Gastrocnemius medialis (tissue), 4 donors: ENCODE data around the gene NPY2R. TPM values are rescaled to one million over a fixed set of nuclear protein-coding genes. Genes with fewer than 3 reads are reported as not detected.
A peak's percentile ranks its signal among the peaks of the same experiment; 100 is the strongest.

Experiments used
- ATAC-seq, 2 donors: fragments of 150-250 bp; one replicate each; pipeline ENCODE4 v1.9.1; 2016
- DNase-seq, 2 donors: peaks; one replicate each; pipeline ENCODE4 v3.0.0-alpha.2; 2019
- H3K27ac ChIP-seq, 4 donors: fragments of 200-600 bp; sonication (generic); 1 replicate in 1 of 4; 2 replicates in 3 of 4; pipeline ENCODE4 v1.5.1; 2016 to 2018; ENCODE audit warnings: mild to moderate bottlenecking in 2 of 4, moderate library complexity in 1 of 4
- H3K27me3 ChIP-seq, 3 donors: fragments of 200-600 bp; sonication (generic) in 2 of 3; 1 replicate in 1 of 3; 2 replicates in 2 of 3; pipeline versions ENCODE4 v1.5.1 to v1.6.0; 2016 to 2019; ENCODE audit warnings: mild to moderate bottlenecking in 1 of 3, moderate library complexity in 1 of 3
- H3K36me3 ChIP-seq, 2 donors: fragments of 200-600 bp; sonication (generic) in 1 of 2; one replicate each; pipeline ENCODE4 v1.5.1; 2017 to 2018
- H3K4me1 ChIP-seq, 2 donors: fragments of 200-600 bp; sonication (generic) in 1 of 2; one replicate each; pipeline ENCODE4 v1.5.1; 2016 to 2017; ENCODE audit warnings: mild to moderate bottlenecking in 2 of 2
- H3K4me3 ChIP-seq, 4 donors: fragments of 200-600 bp; sonication (generic) in 3 of 4; 1 replicate in 1 of 4; 2 replicates in 3 of 4; pipeline ENCODE4 v1.5.1; 2016 to 2019; ENCODE audit warnings: mild to moderate bottlenecking in 2 of 4
- H3K9me3 ChIP-seq, 3 donors: fragments of 200-600 bp; sonication (generic) in 2 of 3; 1 replicate in 1 of 3; 2 replicates in 2 of 3; pipeline ENCODE4 v1.5.1; 2016 to 2019
- POLR2A ChIP-seq, 2 donors: fragments of 450-650 bp; IDR thresholded peaks; one replicate each; pipeline ENCODE4 v1.6.1; 2017; ENCODE audit warnings: antibody characterized with exemption in 2 of 2, mild to moderate bottlenecking in 2 of 2, moderate library complexity in 2 of 2
- in situ Hi-C, 4 donors: fragments of 200-750 bp; cut with MboI; loops; one replicate each; pipeline versions ENCODE4 v1.15.0 to v1.8.0; 2017; ENCODE audit warnings: low sequenced_read_pairs in 4 of 4
- intact Hi-C: fragments of 100-400 bp; cut with DNase I; formaldehyde crosslinking; loops from one replicate; pipeline ENCODE4 v1.15.1; 2023; ENCODE audit warnings: low total_unique reads
- total RNA-seq, 4 donors: library from RNA; depleted of rRNA; stranded (reverse); fragments of >200 nt; gene quantifications; one replicate each; pipeline versions ENCODE4 v1.1.0 to v1.2.3, GENCODE V29; 2016
- TF ChIP-seq, protein P1 (sequence below), 5 experiments: fragments of 450-650 bp in 3 of 5; fragments of 200-600 bp in 2 of 5; sonication (generic) in 2 of 5; IDR thresholded peaks in 4 of 5; conservative IDR thresholded peaks in 1 of 5; 1 replicate in 4 of 5; 2 replicates in 1 of 5; pipeline ENCODE4 v1.5.1; 2016 to 2019; ENCODE audit warnings: antibody characterized with exemption in 5 of 5, mild to moderate bottlenecking in 3 of 5, moderate library complexity in 3 of 5

Gene NPY2R, protein sequence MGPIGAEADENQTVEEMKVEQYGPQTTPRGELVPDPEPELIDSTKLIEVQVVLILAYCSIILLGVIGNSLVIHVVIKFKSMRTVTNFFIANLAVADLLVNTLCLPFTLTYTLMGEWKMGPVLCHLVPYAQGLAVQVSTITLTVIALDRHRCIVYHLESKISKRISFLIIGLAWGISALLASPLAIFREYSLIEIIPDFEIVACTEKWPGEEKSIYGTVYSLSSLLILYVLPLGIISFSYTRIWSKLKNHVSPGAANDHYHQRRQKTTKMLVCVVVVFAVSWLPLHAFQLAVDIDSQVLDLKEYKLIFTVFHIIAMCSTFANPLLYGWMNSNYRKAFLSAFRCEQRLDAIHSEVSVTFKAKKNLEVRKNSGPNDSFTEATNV
- not detected for total RNA-seq

DNA sequence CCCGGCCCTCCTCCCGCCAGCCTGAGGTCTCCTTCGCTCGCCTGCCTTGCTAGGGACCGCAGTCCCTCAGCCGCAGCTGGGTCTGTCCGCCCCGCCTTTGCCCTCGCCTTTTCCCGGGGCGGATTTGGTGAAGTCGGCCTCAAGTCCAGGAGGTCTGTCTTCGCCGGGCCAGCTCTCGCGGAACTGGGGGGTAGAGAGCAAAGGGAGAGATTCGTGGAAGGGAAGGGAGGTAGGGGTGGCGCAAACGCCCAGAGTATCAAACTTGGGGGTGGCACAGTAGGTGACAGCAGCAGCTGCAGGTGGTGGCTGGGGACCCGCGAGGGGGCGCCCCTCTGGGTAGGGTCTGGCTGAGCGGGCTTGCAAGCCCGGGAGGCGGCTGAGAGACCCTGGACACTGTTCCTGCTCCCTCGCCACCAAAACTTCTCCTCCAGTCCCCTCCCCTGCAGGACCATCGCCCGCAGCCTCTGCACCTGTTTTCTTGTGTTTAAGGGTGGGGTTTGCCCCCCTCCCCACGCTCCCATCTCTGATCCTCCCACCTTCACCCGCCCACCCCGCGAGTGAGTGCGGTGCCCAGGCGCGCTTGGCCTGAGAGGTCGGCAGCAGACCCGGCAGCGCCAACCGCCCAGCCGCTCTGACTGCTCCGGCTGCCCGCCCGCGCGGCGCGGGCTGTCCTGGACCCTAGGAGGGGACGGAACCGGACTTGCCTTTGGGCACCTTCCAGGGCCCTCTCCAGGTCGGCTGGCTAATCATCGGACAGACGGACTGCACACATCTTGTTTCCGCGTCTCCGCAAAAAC, at the start of gene NPY2R:
TSS of gene NPY2R (plus strand) at position 379 of the 797 bp plus-strand sequence. CDS start 5,304 bp downstream, outside the sequence.
- DNase-seq, result no peak
- in situ Hi-C loops (no loop called here), intact Hi-C loops (no loop called here)
- Histone ChIP-seq H3K4me1 (no peaks in the 10 kb centered on the region), H3K27me3 (peaks cover 10 to 38% (median 31%) of the 10 kb centered on the region in 3 donors), H3K4me3 (peak within 1 kb of the TSS in 1 of 4 donors; percentile 5), H3K9me3 (no peaks in the 10 kb centered on the region), H3K27ac (no peak within 1 kb of the TSS), H3K36me3 (no peaks in the 10 kb centered on the region)
- TF ChIP-seq, protein P1, sequence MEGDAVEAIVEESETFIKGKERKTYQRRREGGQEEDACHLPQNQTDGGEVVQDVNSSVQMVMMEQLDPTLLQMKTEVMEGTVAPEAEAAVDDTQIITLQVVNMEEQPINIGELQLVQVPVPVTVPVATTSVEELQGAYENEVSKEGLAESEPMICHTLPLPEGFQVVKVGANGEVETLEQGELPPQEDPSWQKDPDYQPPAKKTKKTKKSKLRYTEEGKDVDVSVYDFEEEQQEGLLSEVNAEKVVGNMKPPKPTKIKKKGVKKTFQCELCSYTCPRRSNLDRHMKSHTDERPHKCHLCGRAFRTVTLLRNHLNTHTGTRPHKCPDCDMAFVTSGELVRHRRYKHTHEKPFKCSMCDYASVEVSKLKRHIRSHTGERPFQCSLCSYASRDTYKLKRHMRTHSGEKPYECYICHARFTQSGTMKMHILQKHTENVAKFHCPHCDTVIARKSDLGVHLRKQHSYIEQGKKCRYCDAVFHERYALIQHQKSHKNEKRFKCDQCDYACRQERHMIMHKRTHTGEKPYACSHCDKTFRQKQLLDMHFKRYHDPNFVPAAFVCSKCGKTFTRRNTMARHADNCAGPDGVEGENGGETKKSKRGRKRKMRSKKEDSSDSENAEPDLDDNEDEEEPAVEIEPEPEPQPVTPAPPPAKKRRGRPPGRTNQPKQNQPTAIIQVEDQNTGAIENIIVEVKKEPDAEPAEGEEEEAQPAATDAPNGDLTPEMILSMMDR (IDR thresholded peaks at IDR 0.05 in 4 of 5, conservative IDR thresholded peaks at IDR 0.05 in 1 of 5), result no peak
- no peak for TF ChIP-seq POLR2A (IDR thresholded peaks at IDR 0.05)
- ATAC-seq, result no peak

DNA sequence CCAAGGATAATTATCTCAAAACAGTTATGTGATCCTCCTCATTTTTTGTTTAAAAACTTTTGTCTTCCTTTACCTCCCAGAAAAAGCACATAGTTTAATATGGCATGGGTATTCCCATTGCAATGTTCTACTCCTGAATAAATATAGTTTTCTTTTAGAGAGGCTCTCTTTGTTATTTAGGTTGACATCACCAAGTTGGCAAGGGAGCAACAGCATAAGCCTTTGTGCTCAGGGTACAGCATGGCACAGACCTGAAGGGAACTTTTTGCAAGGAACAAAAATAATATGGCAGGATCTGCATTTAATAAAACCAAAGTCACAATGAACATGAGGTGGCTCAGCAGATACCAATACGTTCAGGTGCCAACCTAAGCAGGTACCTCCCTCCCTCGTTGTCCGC, 47.1 kb upstream of the NPY2R start:
- intact Hi-C loops, result no loop called here
- ATAC-seq, result no peak
- in situ Hi-C loops, result no loop called here
- no peaks in the 10 kb centered on the region for H3K36me3 ChIP-seq
- H3K27me3 ChIP-seq, result no peaks in the 10 kb centered on the region
- H3K27ac ChIP-seq, result no peak overlapping the region
- no peak overlapping the region for H3K4me3 ChIP-seq
- no peaks in the 10 kb centered on the region for H3K4me1 ChIP-seq
- no peak for TF ChIP-seq POLR2A (IDR thresholded peaks at IDR 0.05)
- TF ChIP-seq, protein P1 (IDR thresholded peaks at IDR 0.05 in 4 of 5, conservative IDR thresholded peaks at IDR 0.05 in 1 of 5), result no peak
- H3K9me3 ChIP-seq, result no peaks in the 10 kb centered on the region
- no peak for DNase-seq

DNA sequence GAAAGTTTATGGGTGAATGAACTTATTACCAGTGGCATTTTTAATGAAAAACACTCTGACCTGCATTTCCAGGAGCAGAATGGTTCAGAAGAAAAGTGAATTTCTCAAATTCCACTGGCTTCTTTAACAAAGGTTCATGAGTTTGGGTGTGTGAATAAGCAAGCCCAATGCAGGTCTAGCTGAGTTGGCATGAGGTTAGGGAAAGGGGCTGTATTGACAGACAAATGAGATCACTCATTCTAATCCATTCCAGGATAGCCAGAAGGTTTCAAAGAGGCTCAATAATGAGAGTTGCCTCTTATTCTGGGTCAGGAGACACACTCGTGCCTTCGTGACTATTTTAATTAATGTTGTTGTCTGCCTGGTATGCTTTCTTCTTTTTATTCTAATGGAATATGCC, 43.7 kb upstream of the NPY2R start:
- H3K27me3 ChIP-seq, result no peaks in the 10 kb centered on the region
- no peak overlapping the region for H3K27ac ChIP-seq
- DNase-seq (no peak), ATAC-seq (no peak)
- intact Hi-C loops, result no loop called here
- H3K4me3 ChIP-seq, result no peak overlapping the region
- in situ Hi-C loops, result no loop called here
- H3K36me3 ChIP-seq, result no peaks in the 10 kb centered on the region
- no peaks in the 10 kb centered on the region for H3K4me1 ChIP-seq
- H3K9me3 ChIP-seq, result no peaks in the 10 kb centered on the region
- TF ChIP-seq, protein P1 (IDR thresholded peaks at IDR 0.05 in 4 of 5, conservative IDR thresholded peaks at IDR 0.05 in 1 of 5), result no peak
- no peak for TF ChIP-seq POLR2A (IDR thresholded peaks at IDR 0.05)

DNA sequence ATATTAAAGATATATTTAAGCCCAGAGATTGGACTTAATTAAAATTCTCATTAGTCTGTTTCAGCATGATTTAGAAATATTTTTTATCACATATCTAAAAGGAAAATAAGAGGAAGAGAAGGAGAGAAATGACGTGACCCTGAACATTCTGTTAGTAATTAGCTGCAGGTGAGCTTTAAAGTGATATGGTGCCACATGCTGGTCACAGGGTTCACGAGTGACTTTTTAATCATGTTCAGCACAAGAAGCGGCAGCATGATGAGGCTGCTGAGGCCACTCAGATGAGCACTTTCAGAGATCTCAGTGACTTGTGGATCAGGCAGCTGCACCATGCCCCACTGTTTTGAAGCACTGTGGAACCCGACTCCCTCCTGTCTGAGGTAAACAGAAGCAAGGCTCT, 37.9 kb upstream of the NPY2R start:
- in situ Hi-C loops (no loop called here), intact Hi-C loops (no loop called here)
- no peaks in the 10 kb centered on the region for H3K9me3 ChIP-seq
- H3K27me3 ChIP-seq, result no peaks in the 10 kb centered on the region
- ATAC-seq (no peak), DNase-seq (no peak)
- TF ChIP-seq, protein P1 (IDR thresholded peaks at IDR 0.05 in 4 of 5, conservative IDR thresholded peaks at IDR 0.05 in 1 of 5), result no peak
- no peak for TF ChIP-seq POLR2A (IDR thresholded peaks at IDR 0.05)
- H3K4me3 ChIP-seq, result no peak overlapping the region
- H3K36me3 ChIP-seq, result no peaks in the 10 kb centered on the region
- no peaks in the 10 kb centered on the region for H3K4me1 ChIP-seq
- no peak overlapping the region for H3K27ac ChIP-seq
